ENCODE data around the gene CACNA2D3.
A peak's percentile ranks its signal among the peaks of the same experiment; 100 is the strongest.

Gene CACNA2D3

DNA sequence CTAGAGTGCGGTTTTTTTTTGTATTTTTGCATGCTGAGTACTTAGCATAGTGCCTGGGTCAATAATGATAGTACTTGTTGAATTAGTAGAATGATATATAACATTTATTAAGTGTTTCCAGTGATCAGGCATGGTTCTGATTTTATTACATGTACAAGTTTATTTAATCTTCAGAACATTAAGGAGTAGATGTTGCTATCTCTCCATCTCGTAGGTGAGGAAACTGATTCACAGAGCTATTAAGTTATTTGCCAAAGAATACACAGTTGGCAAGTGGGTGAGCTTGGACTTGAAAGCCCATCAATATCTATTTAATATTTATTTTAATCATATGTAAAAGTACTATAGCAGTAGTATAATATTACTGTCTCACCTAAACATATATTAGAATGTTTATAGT lies 219.5 kb downstream of the CACNA2D3 start:
- no peak for DNase-seq (ENCODE audit: low read depth, low spot score)

DNA sequence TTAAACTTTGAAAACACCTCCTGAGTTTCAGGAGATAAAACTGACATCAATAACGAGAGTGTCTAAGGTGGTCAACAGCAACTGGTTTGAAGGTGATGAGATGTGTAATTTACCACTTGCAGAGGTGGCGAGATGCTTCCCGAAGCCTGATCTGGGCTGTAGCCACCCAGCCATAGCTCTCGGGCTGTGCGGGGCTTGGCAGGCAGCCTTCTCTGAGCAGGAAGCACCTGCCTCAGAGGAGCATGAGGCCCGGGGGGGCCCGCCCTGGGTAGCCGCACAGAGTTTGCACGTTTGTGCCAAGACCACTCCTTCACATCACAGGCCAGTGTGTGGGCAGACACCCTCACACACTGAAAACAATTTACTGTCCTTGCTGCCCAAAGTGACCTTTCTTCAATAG lies 220.3 kb downstream of the CACNA2D3 start:
- DNase-seq (ENCODE audit: low read depth, low spot score): no peak

DNA sequence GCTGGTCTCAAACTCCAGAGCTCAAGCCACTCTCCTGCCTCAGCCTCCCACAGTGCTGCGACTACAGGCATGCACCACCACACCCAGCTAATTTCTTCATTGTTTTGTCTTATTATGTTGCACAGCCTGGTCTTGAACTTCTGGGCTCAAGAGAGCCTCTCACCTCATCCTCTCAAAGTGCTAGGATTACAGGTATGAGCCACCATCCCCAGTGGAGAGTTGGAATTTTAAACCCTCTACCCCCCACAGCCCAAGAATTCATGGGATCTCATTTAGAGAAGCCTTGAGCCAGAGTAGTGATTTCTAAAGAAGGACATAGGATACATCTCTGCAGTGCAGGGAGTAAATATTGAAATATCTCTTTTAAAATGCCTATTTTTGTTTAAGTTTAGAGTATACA lies 221.1 kb downstream of the CACNA2D3 start:
- DNase-seq (ENCODE audit: low read depth, low spot score): no peak

DNA sequence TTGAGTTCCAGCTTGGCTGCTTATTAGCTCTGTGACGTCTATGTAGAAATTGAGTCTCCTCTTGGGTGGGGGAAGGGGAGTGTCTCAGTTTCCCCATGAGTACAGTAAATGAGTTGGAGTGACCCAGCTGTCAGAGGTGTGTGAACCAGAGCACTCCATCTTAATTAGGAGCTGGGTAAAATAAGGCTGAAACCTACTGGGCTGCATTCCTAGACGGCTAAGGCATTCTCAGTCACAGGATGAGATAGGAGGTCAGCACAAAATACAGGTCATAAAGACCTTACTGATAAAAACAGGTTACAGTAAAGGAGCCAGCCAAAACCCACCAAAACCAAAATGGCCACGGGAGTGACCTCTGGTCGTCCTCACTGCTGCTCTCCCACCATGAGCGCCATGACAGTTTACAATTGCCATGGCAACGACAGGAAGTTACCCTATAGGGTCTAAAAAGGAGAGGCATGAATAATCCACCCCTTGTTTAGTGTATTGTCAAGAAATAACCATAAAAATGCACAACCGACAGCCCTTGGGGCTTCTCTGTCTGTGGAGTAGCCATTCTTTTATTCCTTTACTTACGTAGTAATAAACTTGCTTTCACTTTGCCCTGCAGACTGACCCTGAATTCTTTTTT lies 222.4 kb downstream of the CACNA2D3 start:
- DNase-seq (ENCODE audit: low read depth, low spot score): peak; percentile 56

DNA sequence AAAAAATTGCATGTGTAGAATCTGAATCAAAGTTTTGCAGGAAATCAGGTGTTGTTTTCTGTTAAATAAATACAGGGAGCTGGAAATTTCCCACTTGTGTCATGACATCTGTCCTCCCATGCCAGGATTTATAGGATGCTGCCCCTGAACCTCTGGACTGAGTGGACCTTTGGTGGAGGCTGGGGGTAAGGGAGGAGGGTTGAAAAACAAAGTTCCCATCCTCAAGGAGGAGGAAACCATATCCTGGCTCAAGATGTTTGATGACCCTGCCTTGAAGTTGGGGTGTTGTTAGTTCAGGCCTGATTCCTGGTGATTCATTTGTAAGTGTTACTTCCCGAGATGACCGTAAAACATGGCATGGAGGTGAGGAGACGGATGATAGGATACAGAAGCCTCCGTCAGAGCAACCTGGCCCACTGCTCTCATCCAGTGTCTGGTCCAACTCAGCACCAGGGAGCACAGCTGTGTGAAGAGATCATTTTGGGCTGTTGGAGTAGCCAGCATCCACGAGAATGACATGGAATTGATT lies 223.6 kb downstream of the CACNA2D3 start:
- DNase-seq (ENCODE audit: low read depth, low spot score): no peak

DNA sequence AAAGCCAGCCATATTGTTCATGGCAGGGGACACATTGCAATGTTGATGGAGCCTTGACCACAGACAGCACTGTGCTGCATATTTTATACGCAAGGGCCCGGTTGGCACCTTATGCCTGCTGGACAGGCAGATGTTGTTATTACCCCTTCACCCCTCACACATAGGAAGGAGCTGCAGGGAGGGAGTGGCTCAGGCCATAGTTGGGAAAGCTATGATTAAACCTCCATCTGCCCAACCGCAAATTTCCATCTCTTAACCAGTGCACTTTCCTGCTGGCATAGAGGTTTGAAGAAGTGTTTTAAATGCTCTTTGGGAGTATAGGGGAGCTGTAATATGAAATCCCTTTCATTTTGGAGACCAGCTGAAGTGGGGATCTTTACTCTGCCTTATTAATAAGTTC lies 224.7 kb downstream of the CACNA2D3 start:
- no peak for DNase-seq (ENCODE audit: low read depth, low spot score)

DNA sequence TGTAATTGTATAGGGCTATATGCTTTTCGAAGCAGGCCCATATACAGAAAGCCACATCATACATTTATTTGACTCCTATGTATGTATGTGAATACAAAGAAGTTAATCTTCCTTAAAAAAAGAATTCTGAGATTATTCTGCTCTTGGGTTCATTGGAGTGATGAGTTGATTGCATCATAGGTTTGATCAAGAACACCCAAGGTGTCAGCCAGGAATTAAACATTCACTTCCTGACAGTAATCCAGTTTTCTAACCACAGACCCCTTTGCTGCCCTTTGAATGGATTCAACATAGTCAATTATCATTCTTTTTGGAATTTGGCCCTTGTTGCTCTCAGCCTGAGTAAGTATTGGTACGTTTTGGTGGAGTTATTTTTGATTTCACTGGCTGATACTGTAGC lies 225.6 kb downstream of the CACNA2D3 start:
- DNase-seq (ENCODE audit: low read depth, low spot score): no peak

DNA sequence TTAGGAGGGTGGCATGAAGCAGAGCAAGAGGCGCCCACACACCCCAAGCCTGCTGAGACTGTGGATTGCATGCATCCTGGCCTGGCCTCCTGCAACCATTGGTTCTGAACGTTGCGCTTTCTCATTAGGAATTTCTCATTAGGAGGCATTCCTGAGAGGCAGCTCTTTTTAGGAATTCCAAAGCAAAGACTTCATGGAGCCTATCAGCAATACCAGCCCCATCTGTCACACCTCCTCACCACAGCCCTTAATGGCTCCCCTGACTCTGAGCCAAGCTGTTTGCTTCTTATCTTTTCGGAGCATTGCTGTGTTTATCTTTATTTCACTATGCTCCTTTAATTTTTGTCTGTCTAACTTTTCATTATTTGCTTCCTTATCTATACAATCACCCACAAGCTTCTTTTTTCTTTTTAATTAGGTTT lies 226.9 kb downstream of the CACNA2D3 start:
- DNase-seq (ENCODE audit: low read depth, low spot score): peak; percentile 60

DNA sequence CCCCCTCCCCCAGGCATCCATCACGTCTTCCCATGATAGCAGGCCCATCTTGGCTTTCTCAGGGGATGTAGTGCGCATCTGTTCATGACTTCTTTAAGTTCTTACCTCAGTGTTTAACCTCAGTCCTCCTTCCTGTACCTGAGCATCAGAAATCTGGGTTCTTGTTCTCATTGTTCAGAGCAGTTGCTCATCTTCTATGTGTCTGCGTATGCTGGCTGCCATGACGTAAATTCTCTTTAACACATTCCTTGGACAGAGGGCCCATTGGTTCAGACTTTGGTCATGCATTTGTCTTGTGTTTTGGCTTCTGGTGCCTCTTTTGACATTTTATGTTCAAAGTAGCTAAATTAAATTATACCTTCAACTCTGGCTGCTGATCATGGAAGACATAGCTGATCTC lies 227.3 kb downstream of the CACNA2D3 start:
- no peak for DNase-seq (ENCODE audit: low read depth, low spot score)

DNA sequence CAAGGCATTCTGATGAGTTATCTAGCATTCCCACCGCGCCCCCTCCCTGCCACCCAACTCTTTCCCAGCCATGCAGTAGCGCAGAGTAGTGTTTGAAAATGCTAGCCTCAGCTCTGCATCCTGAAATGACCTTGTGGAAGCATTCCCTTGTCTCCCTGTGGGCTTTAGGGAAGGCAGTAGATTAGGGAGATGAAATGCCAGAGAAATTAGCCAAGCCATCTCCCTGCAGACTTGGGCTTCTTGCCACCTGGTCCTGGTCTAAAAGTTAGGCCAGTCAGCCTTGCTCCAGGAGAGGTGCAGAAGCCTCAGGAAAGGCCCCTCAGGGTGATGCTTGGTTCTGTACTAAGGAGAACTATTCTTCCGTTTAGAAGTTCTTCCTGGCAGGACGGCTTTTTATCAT lies 231.2 kb downstream of the CACNA2D3 start:
- no peak for DNase-seq (ENCODE audit: low read depth, low spot score)

DNA sequence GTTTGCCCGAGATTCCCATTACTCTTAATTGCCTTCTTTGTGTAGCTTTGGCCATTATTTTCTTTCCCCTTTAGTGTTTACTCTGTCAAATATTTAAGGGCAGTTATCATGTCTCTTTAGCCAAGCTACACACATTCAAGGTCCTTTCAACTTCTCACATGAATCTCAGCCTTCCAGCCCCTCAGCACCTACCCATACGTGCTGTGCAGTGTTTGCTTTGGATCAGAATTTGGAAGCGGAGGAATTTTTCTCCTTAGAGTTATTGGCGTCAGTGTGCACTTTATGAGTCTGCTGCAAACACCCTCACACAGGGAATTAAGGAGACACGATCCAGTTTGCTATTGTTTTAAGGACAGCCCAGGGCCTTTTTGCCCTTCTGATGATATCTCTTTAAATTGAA lies 231.6 kb downstream of the CACNA2D3 start:
- no peak for DNase-seq (ENCODE audit: low read depth, low spot score)

DNA sequence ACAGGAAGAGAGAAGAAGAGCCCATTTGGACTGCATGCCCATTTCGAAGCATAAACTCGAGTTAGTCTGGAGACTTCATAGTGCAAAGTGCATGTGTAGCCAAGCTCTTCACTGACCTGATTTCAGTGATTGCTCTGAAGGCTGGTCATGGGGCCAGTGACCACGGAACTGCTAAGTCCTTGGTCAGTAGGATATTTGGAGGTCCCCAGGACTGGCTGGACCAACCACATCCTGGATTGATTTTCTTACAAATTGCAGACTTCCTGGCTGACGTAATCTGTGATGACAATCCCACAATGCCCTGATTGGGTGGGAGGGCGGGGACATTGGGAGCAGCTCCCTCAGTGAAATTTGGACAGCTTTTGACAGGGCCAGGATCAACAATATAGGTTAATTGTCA lies 233.4 kb downstream of the CACNA2D3 start:
- DNase-seq (ENCODE audit: low read depth, low spot score): no peak

DNA sequence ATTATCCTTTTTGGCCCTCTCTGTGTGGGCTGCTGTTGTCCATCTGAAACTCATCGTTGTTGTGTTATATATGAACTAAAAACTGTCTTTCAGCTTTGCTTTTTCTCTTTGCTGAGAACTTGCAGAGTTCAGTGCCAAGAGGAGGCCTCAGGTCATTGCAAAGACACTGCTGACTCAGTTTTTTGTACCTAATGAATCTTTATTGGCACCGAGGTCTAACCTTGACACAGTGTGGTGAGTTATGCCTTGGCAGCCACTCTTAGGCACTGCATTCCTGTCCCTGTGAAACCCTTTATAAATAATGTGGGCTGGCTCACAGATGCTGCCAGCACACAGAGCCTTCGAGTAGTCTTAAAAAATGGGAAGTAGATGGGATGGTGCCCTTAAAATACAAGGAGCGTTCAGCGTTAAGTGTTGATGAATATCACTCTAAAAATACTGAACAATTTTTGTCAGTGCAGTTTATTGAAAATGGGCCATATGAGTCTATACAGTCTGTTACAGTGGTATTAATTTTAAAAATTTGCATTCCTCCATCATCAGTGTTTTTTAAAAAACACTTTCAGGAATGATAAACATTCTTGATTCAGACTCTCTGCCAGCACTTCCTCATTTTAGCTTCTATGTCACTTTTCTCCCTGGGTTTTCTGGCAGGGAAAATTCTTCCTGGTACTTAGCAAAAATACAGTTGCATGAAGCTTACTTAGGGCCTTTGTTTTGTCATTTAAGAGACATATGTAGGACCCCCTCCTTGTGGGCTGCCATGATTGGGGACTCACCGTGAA lies 234.1 kb downstream of the CACNA2D3 start:
- DNase-seq (ENCODE audit: low read depth, low spot score): no peak

DNA sequence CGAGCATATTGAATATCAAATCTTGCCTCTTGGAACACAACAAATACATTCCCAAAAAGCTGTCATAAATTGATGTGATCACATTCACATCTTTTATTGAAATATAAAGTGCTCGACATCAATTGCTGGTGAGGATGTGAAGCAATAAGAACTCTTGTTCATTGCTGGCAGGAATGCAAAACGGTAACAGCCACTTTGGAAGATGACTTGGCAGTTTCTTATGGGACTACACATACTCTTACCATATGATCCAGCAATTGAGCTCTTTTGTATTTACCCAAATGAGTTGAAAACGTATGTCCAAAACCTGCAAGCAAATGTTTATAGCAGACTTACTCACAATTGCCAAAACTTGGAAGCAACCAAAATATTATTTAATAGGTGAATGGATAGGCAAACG lies 234.9 kb downstream of the CACNA2D3 start:
- no peak for DNase-seq (ENCODE audit: low read depth, low spot score)

DNA sequence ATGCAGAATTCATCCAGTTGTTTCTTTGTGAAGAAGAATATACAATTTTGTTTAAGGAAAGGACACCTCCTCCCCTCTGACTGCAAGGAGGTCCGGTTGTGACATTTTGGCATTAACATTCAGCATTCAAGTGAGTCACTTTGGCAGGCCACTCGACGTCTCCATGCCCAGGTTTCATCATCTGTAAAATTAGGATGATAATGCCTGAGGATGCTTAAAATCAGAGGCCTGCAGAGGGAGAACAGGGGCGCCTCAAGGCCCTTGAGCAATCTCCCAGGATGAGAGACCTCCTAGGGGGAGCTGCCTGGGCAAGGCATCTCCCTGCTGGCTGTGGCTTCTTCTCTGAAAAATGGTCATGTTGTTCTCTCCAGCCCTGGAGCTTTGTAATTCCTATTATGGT lies 236.0 kb downstream of the CACNA2D3 start:
- DNase-seq (ENCODE audit: low read depth, low spot score): no peak

DNA sequence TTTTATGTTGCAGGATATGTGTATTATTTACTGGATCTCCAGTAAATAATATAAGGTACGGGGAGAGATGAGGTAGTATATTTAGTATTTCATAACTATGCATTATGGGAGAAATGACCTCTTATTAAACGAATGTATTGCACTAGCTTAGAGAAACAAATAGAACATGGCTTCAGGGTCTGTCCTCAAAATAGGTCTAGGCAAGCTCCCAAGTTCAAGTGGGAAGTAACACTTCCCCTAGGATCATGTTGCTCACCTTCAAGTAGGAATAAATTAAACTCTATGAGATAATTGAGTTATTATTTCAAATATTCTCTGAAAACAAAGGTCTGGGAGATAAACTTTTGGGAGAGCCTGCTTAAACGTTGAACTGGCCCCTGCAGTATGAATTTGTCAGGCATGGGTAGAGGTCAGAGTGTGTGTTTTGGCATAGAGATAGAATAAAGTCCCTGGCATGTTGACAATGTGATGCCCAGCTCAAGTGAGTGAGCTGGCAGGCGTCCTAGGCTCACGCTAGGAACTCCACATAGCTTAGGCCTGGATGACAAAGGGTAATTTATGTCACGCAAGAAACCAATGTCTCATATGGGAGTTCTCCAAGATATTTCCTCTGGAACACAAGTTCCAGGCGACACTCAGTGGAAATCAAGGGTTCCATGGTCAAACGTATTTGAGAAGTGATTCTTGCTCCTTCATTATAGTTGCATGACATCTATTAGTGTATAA lies 236.8 kb downstream of the CACNA2D3 start:
- DNase-seq (ENCODE audit: low read depth, low spot score): no peak

DNA sequence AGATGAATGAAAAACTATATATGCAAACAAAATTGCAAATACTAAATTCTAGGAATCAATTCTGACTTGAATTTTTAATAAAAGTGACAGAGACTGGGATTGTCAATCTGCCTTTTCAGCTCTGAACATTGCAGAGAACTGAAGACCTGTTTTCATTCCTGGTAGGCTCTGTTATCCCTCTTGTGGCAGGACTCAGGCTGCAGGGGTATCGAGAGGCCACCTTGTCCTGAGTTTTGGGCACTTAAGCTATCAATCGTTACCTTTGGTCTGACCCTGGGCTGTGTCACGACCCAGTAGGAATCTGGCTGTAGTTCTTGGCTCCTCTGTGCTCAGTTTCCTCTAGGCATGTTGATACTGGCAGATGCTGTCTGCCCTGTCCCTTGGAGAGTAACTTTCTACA lies 238.0 kb downstream of the CACNA2D3 start:
- peak; percentile 19 for DNase-seq (ENCODE audit: low read depth, low spot score)

DNA sequence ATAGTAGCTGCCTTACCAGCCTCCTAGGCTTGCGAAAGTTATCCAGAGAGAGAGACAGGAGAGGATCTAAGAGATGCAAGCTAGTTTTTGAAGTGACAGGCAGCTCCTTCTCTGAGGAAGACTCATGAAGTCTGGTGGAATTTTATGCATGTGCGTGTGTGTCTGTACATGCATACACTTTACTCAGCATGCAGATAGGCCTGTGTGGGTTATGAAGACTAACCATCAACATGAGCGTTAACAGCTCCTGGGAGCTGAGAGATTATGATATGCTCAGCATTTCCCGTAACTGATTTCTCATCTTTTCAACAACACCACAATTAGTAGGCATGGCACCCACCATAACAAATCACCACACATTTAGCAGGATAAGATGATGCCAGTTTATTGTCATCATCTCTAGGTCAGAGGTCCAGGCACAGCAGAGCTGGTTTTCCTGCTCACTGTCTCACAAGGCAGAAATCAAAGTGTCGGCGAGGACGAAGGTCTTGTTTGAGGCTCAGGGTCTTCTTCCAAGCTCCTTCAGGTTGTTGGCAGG lies 239.5 kb downstream of the CACNA2D3 start:
- no peak for DNase-seq (ENCODE audit: low read depth, low spot score)

DNA sequence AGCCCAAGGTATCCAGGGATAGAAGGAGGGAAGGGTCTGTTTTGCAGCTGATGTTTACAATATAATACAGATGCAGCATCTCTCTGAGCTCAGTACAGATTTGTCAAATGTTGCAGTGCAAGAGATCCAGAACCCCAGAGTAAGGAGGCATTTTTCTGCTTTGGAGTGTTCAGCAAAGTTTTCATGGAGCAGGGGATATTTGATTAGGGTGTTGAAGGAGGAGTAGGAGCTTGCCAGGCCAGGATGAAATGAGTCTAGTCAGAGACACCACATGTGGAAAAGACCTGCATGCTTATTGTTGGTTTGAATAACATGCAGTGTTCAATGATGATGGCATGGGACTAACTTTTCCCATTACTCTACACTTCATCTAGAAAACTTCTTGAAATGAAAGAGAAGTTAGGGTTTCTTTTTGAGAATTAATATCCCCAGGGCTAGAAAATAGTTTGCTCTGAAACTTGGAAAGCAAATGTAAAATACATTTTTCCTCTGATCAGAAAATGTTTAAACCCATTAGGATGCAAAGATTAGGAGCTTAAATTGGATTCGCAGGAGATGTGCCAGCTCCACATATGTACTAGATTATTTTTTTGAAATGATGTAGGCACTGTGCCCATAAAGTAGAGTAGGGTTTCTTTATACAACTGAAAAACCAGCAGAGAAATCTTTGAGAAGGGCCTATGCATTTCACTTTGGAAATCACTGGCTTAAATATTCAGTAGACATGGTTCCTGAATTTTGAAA lies 243.8 kb downstream of the CACNA2D3 start:
- DNase-seq (ENCODE audit: low read depth, low spot score): no peak

DNA sequence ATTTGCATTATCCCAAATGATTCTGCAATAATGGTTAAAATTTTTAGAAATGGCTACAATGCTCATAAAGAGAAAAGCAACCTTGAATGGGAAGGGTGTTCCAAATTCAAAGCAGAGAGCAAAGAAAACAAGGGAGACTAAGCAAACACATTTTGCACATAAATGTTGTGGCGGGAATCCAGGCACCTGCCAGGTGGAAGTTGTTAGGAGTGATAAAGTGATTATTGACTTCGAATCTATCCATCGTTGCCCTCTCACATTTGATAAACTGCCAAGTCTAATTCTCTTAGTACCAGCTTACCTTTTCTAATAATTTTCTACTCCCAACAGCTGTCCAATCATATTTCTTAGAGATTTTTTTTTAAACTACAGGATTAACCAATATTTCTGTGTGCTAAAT lies 244.5 kb downstream of the CACNA2D3 start:
- no peak for DNase-seq (ENCODE audit: low read depth, low spot score)

DNA sequence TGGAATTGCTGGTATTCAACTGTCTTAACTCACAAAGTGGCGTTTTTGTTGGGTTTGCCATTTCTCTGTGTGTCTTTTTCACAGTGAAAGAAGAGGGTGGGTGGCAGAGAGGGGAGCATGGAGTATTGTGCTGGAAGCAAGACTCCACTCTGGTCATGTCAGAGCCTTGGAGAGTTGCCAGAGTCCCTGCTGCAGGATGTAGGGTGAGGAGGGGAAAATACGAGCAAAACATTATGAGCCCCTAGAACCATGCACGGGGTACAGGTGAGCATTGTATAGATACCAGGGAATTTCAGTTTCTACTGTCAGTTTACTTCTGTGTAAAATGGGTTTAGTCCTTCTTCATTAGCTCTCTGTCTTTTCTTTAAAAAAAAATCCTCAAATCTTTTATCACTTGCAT lies 249.9 kb downstream of the CACNA2D3 start:
- DNase-seq (ENCODE audit: low read depth, low spot score): no peak
